ENCODE results near the gene TRIM8.

DNA sequence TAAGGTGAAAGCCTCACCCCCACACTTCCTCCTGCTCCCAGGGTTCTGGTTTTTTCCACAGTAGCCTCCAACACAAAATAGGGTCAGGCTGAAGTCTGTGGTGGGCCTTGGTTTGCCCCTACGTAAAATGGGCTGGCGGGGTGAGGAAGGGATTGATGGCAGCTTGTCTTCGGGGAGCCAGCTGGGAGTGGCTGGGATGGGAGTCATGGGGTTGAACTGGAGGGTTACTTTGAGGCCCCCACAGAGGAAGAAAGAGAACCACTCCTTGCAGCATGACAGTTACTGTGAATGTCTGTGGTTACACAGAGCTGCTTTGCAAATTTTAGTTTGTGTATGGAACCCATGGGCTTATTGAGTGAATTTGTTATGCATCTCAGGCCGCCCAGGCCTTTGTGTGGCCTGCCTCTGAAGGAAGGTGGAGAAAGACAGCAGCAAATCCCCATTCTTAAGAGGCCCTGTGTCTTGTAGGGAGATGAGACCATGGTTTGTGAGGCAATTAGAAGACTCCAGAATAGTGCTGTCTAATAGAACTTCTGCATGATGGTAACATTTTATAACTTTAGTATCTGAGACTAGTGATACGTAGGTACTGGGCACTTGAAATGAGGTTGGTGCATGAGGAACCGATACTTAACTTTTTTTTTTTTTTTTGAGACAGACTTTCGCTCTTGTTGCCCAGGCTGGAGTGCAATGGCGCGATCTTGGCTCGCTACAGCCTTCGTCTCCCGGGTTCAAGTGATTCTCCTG is 8.1 kb downstream of the TRIM8 start:
- no peak for TF ChIP-seq POLR2A (IDR thresholded peaks at IDR 0.05)
- TF ChIP-seq, protein P1, sequence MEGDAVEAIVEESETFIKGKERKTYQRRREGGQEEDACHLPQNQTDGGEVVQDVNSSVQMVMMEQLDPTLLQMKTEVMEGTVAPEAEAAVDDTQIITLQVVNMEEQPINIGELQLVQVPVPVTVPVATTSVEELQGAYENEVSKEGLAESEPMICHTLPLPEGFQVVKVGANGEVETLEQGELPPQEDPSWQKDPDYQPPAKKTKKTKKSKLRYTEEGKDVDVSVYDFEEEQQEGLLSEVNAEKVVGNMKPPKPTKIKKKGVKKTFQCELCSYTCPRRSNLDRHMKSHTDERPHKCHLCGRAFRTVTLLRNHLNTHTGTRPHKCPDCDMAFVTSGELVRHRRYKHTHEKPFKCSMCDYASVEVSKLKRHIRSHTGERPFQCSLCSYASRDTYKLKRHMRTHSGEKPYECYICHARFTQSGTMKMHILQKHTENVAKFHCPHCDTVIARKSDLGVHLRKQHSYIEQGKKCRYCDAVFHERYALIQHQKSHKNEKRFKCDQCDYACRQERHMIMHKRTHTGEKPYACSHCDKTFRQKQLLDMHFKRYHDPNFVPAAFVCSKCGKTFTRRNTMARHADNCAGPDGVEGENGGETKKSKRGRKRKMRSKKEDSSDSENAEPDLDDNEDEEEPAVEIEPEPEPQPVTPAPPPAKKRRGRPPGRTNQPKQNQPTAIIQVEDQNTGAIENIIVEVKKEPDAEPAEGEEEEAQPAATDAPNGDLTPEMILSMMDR (IDR thresholded peaks at IDR 0.05): no peak
